ENCODE results near the gene NOTCH4. TPM values are rescaled to one million over a fixed set of nuclear protein-coding genes. Genes with fewer than 3 reads are reported as not detected.
"Not testable (repeated sequence)": the region's sequence is repeated elsewhere in the genome, so short reads cannot be mapped to it uniquely, and the experiment has no call there.

Gene NOTCH4
- total RNA-seq, 2 experiments from 2014 or later = 0.50 TPM; not detected in 1

DNA sequence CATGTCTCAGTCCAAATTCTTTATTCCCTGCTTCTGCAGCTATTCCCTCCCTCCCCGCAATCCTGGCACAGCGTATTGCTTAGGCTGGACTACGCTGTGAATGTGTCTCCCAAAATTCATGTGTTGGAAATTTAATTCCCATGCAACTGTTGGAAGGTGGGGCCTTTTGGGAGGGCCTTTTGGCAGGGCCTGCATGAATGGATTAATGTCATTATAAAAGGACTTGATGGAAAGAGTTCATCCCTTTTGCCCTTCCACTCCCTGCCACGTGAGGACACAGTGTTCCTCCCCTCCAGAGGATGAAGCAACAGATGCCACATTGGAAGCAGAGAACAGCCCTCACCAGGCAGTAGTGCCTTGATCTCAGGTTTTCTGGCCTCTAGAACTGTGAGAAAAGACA lies 20.4 kb upstream of the NOTCH4 start:
- CTCF ChIA-PET = interaction anchor here (1.4 to 3.5 kb wide), 3 partner anchors 11 to 155 kb away, joined by 3 to 24 read pairs (median 4); no protein-coding TSS in a partner anchor
- Mint-ChIP-seq H3K27ac (no peak overlapping the region), H3K9me3 (peaks cover 3% of the 10 kb centered on the region), H3K27me3 (ENCODE audit: low read depth) (no peaks in the 10 kb centered on the region), H3K36me3 (ENCODE audit: low read depth) (no peaks in the 10 kb centered on the region), H3K4me1 (ENCODE audit: low read depth) (peaks cover 28% of the 10 kb centered on the region), H3K4me3 (no peak overlapping the region)
- intact Hi-C loops (cut with micrococcal nuclease) = loop anchor here (10.0 kb wide), 1 partner anchor 551 kb away; no protein-coding TSS in a partner anchor
- DNase-seq = no peak

DNA sequence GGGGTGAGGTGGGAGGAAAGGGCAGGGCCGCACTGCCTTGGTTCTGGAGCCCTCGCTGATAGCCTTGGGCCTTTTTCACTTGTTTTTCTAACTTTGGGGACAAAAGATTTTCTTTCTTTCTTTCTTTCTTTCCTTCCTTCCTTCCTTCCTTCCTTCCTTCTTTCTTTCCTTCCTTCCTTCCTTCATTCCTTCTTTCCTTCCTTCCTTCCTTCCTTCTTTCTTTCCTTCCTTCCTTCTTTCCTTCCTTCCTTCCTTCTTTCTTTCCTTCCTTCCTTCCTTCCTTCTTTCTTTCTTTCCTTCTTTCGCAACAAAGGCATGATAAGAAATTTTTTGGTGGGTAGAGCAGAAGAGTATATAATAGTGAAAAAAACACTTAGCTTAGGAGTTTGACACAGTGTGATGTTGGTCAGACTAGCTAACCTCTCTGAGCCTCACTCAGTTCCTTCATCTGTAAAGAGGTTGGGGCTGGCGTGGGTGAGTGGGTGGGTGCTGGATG lies 18.5 kb upstream of the NOTCH4 start:
- not testable (repeated sequence) for H3K36me3 Mint-ChIP-seq (ENCODE audit: low read depth); H3K27ac Mint-ChIP-seq
- CTCF ChIA-PET = interaction anchor here (0.7 to 0.9 kb wide), 2 partner anchors 104 to 172 kb away, joined by 3 to 5 read pairs; no protein-coding TSS in a partner anchor

DNA sequence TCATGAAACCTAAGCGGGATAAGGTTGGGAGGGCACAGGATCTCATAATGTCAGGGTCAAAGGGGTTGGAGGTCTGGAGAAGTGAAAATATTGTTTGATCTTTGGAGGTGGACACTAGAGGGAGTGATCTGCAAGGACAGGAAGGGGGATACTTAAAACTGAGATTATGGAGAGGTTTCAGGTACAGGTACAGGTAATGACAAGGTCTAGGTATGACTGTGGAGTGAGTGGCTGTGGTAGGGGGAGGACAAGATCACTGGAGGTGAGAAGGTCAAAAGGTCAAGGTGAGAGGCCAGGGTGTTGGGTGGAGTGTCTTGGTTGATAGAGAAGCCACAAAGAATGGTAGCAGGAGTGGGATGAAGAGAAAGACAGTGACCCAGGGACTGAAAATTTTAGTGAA lies 16.8 kb upstream of the NOTCH4 start:
- DNase-seq = no peak
- no peak overlapping the region for H3K27ac Mint-ChIP-seq

More for the DNA sequence above, 18.5 kb upstream of the NOTCH4 start:
- DNase-seq; H3K4me3 Mint-ChIP-seq; H3K9me3 Mint-ChIP-seq; H3K27me3 Mint-ChIP-seq (ENCODE audit: low read depth): not testable (repeated sequence)
- H3K4me1 Mint-ChIP-seq (ENCODE audit: low read depth) = peaks cover 28% of the 10 kb centered on the region
- intact Hi-C loops (cut with micrococcal nuclease) = loop anchor here (10.0 kb wide), 1 partner anchor 552 kb away; no protein-coding TSS in a partner anchor

DNA sequence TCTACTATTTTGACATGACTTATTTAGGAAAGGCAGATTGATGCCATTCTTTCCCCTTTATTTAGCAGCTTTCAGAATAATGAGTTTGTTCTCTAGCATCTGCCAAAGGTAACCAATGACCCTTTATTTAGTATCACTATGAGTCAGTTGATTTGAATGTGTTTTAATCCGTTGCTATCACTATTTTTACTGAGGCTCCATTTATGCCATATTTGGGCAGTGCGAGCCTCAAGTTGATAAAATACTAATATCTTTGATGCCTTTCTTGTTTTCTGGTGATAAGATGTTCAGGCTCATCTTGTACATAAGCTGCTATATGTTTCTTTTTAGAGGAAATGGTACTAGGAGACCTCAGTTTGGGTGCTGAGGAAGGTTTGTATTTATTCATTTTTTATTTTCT lies 15.6 kb upstream of the NOTCH4 start:
- Mint-ChIP-seq H3K27ac (no peak overlapping the region), H3K4me1 (ENCODE audit: low read depth) (peaks cover 23% of the 10 kb centered on the region), H3K36me3 (ENCODE audit: low read depth) (no peaks in the 10 kb centered on the region), H3K9me3 (no peaks in the 10 kb centered on the region), H3K4me3 (no peak overlapping the region), H3K27me3 (ENCODE audit: low read depth) (no peaks in the 10 kb centered on the region)
- intact Hi-C loops (cut with micrococcal nuclease) = no loop called here
- CTCF ChIA-PET = interaction anchor here (0.9 kb wide), 1 partner anchor 174 kb away, joined by 4 read pairs; no protein-coding TSS in a partner anchor
- no peak for DNase-seq

More for the DNA sequence above, 16.8 kb upstream of the NOTCH4 start:
- CTCF ChIA-PET = interaction anchor here (0.8 kb wide), 1 partner anchor 9 kb away, joined by 3 read pairs; no protein-coding TSS in a partner anchor
- no peaks in the 10 kb centered on the region for H3K9me3 Mint-ChIP-seq
- H3K4me1 Mint-ChIP-seq (ENCODE audit: low read depth) = peaks cover 28% of the 10 kb centered on the region
- intact Hi-C loops (cut with micrococcal nuclease) = loop anchor here (10.0 kb wide), 1 partner anchor 554 kb away; no protein-coding TSS in a partner anchor
- H3K4me3 Mint-ChIP-seq = no peak overlapping the region
- no peaks in the 10 kb centered on the region for H3K27me3 Mint-ChIP-seq (ENCODE audit: low read depth)
- H3K36me3 Mint-ChIP-seq (ENCODE audit: low read depth) = no peaks in the 10 kb centered on the region

DNA sequence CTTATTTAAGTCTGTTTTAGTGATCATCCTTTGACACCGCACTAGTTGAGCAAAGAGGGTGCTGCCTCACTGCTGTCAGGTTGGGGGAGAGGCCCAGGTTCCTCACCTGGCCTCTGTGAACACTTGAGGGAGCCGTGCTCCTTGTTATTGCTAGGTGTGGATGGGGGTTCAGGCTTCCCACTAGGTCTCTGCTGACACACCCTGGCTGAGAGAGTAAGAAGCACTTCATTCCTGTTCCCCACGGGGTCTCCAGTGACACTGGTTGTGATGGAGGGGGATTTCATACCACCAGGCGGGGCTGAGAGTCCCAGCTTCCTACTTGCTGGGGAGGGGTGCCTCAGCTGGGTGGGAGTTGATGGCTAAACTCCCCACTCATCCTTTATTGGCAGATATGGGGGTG lies 11.1 kb upstream of the NOTCH4 start:
- H3K36me3 Mint-ChIP-seq (ENCODE audit: low read depth) = no peaks in the 10 kb centered on the region
- CTCF ChIA-PET = no interaction called here

DNA sequence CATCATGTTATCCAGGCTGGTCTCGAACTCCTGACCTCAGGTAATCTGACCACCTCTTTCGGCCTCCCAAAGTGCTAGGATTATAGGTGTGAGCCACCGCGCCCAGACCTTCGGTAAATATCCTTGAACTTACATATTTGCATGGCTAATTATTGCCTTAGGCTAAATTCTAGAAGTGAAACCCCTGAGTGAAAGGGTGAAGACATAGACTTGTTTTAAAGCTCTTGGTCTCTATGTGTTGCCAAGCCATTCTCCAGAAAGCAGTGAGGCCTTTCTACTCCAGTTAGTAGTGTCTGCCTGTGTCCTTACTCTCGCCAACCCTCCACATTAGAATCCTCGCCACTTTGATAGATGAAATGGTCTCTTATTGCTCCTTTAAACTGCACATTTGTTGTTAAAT lies 2.6 kb upstream of the NOTCH4 start:
- Mint-ChIP-seq H3K4me1 (ENCODE audit: low read depth) (peaks cover 16% of the 10 kb centered on the region), H3K4me3 (no peak overlapping the region), H3K36me3 (ENCODE audit: low read depth) (no peaks in the 10 kb centered on the region), H3K27me3 (ENCODE audit: low read depth) (no peaks in the 10 kb centered on the region), H3K27ac (no peak overlapping the region), H3K9me3 (no peaks in the 10 kb centered on the region)
- CTCF ChIA-PET = interaction anchor here (0.7 kb wide), 1 partner anchor 34 kb away, joined by 3 read pairs; the partner anchor contains the start of gene GPSM3
- no peak for DNase-seq
- intact Hi-C loops (cut with micrococcal nuclease) = no loop called here

More for the DNA sequence above, 11.1 kb upstream of the NOTCH4 start:
- no peaks in the 10 kb centered on the region for H3K9me3 Mint-ChIP-seq
- no peak overlapping the region for H3K27ac Mint-ChIP-seq
- peak; percentile 27 for DNase-seq
- no peaks in the 10 kb centered on the region for H3K27me3 Mint-ChIP-seq (ENCODE audit: low read depth)
- H3K4me1 Mint-ChIP-seq (ENCODE audit: low read depth) = no peaks in the 10 kb centered on the region
- no peak overlapping the region for H3K4me3 Mint-ChIP-seq
- intact Hi-C loops (cut with micrococcal nuclease) = no loop called here

DNA sequence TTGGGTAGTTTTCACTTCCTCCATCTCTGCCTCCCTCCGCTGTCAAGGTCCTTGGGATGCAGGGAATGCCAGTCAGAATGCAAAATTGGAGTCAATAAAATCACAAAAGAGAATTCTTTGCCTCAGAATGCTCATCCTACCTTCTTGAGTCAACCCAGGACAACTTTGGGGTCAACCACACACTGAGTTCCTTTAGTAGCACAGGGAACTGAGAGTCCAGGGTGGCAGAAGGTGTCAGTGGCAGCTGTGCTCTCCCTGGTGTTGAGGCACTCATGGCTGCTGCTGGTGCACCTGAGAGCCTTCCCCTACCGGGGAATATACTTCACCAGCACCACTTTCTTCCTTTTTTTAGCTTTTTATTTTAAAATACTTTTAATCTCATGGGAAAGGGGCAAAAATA lies 829 bp upstream of the NOTCH4 start:
- Mint-ChIP-seq H3K36me3 (ENCODE audit: low read depth) (no peaks in the 10 kb centered on the region), H3K27ac (no peak overlapping the region), H3K4me1 (ENCODE audit: low read depth) (peaks cover 16% of the 10 kb centered on the region), H3K9me3 (no peaks in the 10 kb centered on the region), H3K4me3 (no peak overlapping the region), H3K27me3 (ENCODE audit: low read depth) (no peaks in the 10 kb centered on the region)
- CTCF ChIA-PET = no interaction called here
- intact Hi-C loops (cut with micrococcal nuclease) = no loop called here
- DNase-seq = no peak

DNA sequence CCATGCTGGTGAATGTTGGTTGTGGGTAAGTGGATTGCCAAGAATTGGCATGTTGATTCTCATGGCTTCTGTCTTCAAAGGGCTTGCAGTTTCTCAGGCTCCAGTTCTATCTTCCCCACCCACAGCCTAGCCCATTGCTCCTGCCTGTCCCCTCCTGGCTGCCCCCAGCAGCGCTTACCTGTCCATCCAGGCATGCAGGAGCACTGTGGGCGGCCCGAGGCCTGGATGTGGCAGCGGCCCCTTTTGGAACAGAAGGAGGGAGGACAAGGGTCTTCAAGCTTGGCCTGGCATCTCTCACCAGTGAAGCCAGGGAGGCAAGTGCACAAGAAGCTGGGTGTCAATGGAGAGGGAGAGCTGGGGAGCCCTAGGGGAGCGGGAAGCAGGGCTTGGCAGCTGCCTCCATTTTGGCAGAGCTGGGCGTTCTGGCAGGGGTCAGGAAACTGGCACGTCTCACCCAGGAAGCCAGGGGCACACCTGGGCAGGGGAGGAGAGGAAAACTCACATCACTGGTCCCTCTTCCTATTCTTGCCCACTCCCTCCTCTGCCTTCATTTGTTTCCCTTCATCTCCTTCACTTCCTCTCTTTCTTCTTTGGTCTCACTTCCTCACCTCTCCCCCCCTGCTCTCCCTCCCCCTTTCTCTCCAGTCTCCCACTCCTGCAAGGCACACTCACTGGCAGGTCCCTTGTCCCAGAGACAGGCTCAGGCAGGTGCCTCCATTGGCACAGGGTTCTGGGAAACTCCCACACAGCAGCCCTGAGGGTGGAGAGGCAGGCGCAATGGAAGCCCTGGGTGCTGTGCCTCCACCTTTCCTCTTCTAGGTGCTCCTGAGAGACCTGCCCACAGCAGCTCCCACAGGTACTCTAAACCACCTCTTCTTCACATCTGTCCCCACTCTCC lies 1.3 kb downstream of the NOTCH4 start:
- peaks cover 16% of the 10 kb centered on the region for H3K4me1 Mint-ChIP-seq (ENCODE audit: low read depth)
- no peaks in the 10 kb centered on the region for H3K9me3 Mint-ChIP-seq
- no peak overlapping the region for H3K4me3 Mint-ChIP-seq
- H3K36me3 Mint-ChIP-seq (ENCODE audit: low read depth) = no peaks in the 10 kb centered on the region
- CTCF ChIA-PET = no interaction called here
- no peaks in the 10 kb centered on the region for H3K27me3 Mint-ChIP-seq (ENCODE audit: low read depth)
- DNase-seq = no peak
- no peak overlapping the region for H3K27ac Mint-ChIP-seq
- intact Hi-C loops (cut with micrococcal nuclease) = no loop called here

DNA sequence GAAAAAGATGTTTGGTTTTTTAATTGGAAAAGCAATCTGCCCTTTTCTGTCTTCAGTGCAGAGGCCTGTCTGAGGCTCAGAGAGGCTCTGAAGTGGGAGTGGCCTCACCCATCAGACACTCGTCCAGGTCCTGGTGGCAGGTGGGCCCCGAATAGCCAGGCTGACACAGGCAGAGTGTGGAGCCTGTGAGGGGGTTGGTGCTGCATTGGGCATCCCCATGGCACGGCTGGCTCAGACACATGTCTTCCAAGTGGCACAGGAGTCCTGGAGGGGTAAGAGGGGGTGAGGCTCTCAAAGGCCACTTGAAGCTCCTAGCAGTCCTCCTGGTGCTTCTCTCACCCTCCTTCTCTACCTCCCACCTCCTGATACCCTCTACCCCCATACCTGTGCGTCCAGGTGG lies 3.8 kb downstream of the NOTCH4 start:
- H3K4me3 Mint-ChIP-seq = no peak overlapping the region
- CTCF ChIA-PET = no interaction called here
- H3K36me3 Mint-ChIP-seq (ENCODE audit: low read depth) = no peaks in the 10 kb centered on the region
- intact Hi-C loops (cut with micrococcal nuclease) = no loop called here
- no peak overlapping the region for H3K27ac Mint-ChIP-seq
- H3K4me1 Mint-ChIP-seq (ENCODE audit: low read depth) = peaks cover 16% of the 10 kb centered on the region
- H3K9me3 Mint-ChIP-seq = no peaks in the 10 kb centered on the region
- no peak for DNase-seq
- H3K27me3 Mint-ChIP-seq (ENCODE audit: low read depth) = no peaks in the 10 kb centered on the region

DNA sequence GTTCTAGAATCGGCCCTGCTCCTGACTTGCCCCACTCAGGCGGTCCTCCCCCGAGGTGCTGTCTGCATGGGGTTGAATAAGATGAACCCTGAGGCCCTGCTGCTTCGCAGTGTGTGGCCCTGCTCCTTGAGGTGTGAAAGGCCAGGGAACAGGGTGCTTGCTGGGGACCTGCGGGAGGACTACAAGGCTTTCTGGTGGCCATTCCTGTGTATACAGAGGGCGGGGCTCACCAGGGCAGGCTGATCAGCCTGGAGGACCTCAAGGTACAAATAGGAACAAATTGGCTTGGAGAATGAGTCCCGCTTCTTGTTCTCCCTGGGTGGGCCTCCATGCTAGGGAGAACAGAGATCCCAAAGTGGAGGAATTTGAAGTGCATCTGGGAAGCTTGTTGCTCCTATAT lies 5.7 kb downstream of the NOTCH4 start:
- CTCF ChIA-PET = interaction anchor here (1.0 to 1.2 kb wide), 2 partner anchors 102 to 483 kb away, joined by 3 to 4 read pairs; no protein-coding TSS in a partner anchor
- intact Hi-C loops (cut with micrococcal nuclease) = no loop called here
- DNase-seq = no peak
- H3K27ac Mint-ChIP-seq = no peak overlapping the region
- peaks cover 10% of the 10 kb centered on the region for H3K4me1 Mint-ChIP-seq (ENCODE audit: low read depth)
- H3K4me3 Mint-ChIP-seq = no peak overlapping the region
- H3K36me3 Mint-ChIP-seq (ENCODE audit: low read depth) = no peaks in the 10 kb centered on the region
- no peaks in the 10 kb centered on the region for H3K9me3 Mint-ChIP-seq
- no peaks in the 10 kb centered on the region for H3K27me3 Mint-ChIP-seq (ENCODE audit: low read depth)

DNA sequence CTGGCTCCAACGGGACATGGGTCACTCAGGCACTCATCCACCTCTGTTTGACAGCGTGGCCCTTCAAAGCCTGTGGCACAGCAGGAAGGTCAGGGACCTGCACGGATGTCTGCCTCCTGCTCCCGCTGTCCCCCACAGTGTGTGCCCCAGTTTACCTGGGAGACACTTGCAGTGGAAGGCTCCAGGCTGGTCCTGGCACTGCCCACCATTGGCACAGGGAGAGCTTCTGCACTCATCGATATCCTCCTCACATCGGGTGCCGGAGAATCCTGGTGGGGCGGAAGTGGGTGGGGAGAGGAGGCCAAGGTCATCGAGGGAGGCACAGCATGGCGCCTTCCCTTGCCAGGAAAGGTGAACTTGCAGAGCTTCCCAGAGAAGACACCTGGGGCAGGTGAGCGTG lies 6.9 kb downstream of the NOTCH4 start:
- Mint-ChIP-seq H3K4me1 (ENCODE audit: low read depth) (no peaks in the 10 kb centered on the region), H3K4me3 (no peak overlapping the region), H3K9me3 (no peaks in the 10 kb centered on the region), H3K27ac (no peak overlapping the region), H3K27me3 (ENCODE audit: low read depth) (no peaks in the 10 kb centered on the region), H3K36me3 (ENCODE audit: low read depth) (no peaks in the 10 kb centered on the region)
- no peak for DNase-seq
- CTCF ChIA-PET = no interaction called here
- intact Hi-C loops (cut with micrococcal nuclease) = no loop called here

DNA sequence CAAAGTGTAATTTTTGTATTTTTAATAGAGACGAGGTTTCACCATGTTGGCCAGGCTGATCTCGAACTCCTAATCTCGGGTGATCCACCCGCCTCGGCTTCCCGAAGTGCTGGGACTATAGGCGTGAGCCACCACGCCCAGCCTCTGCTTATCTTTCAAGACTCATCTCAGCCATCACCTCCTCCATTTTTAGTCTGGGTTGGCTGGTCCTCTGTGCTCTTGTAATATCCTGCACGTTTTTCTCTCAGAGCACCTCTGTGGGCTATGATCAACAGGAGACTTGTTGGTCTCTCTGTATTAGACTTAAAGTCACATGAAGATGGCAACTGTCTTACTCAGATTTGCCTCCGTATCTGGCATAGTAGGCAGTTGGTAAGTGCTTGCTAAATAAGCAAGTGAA lies 7.6 kb downstream of the NOTCH4 start:
- intact Hi-C loops (cut with micrococcal nuclease) = no loop called here
- Mint-ChIP-seq H3K4me3 (no peak overlapping the region), H3K36me3 (ENCODE audit: low read depth) (no peaks in the 10 kb centered on the region), H3K4me1 (ENCODE audit: low read depth) (no peaks in the 10 kb centered on the region), H3K9me3 (no peaks in the 10 kb centered on the region), H3K27ac (no peak overlapping the region), H3K27me3 (ENCODE audit: low read depth) (no peaks in the 10 kb centered on the region)
- DNase-seq = no peak
- CTCF ChIA-PET = no interaction called here
